ENCODE measurements around the gene PHACTR3. TPM values are rescaled to one million over a fixed set of nuclear protein-coding genes. Genes with fewer than 3 reads are reported as not detected.
A peak's percentile ranks its signal among the peaks of the same experiment; 100 is the strongest.

The PHACTR3 gene
- total RNA-seq, 1 experiment from 2014 or later: not detected

- Histone ChIP-seq H3K9ac (ENCODE audit: extremely low read depth, insufficient read length, low read length) (no peak overlapping the region), H2BK12ac (ENCODE audit: insufficient read length, low read depth, low read length) (no peak overlapping the region), H3K4ac (ENCODE audit: low read depth, low read length) (no peak overlapping the region), H3K56ac (ENCODE audit: insufficient read length, low read depth, low read length) (no peak overlapping the region), H4K8ac (replicated peaks; ENCODE audit: insufficient read length, low read depth, low read length) (no peak overlapping the region), H4K91ac (ENCODE audit: insufficient read length, low read depth, low read length) (no peak overlapping the region), H3K4me2 (ENCODE audit: insufficient read depth, insufficient read length, low read length) (no peak overlapping the region), H2AFZ (ENCODE audit: low read length) (no peak overlapping the region), H3K79me1 (ENCODE audit: insufficient read depth, low read depth, low read length, poor library complexity, severe bottlenecking) (no peaks in the 10 kb centered on the region), H3K14ac (ENCODE audit: insufficient read depth, low read length) (no peak overlapping the region), H3K27ac (ENCODE audit: insufficient read length, low read depth, low read length) (no peak overlapping the region), H3K18ac (ENCODE audit: insufficient read length, low read depth, low read length) (no peak overlapping the region), H2BK15ac (ENCODE audit: low read depth, low read length) (no peak overlapping the region), H3K9me3 (ENCODE audit: control insufficient read depth, low read depth, low read length) (no peaks in the 10 kb centered on the region), H2AK5ac (ENCODE audit: insufficient read length, low read length) (no peak overlapping the region), H3K4me1 (ENCODE audit: insufficient read depth, low read length) (no peaks in the 10 kb centered on the region), H2BK120ac (ENCODE audit: low read depth, low read length, poor library complexity, severe bottlenecking) (no peak overlapping the region), H3K27me3 (ENCODE audit: insufficient read depth, low read length) (no peaks in the 10 kb centered on the region; the same call in 1 of the 2 replicates), H2BK5ac (ENCODE audit: insufficient read length, low read length) (no peak overlapping the region), H3K79me2 (ENCODE audit: insufficient read depth, low read length) (no peaks in the 10 kb centered on the region), H3K23ac (ENCODE audit: insufficient read length, low read depth, low read length) (no peak overlapping the region), H4K5ac (ENCODE audit: insufficient read length, low read depth, low read length) (no peak overlapping the region), H2BK20ac (ENCODE audit: low read depth, low read length, poor library complexity, severe bottlenecking) (no peak overlapping the region), H4K20me1 (ENCODE audit: control insufficient read depth, insufficient read depth, insufficient read length) (no peaks in the 10 kb centered on the region), H3T11ph (ENCODE audit: low read length) (no peak overlapping the region), H3K23me2 (ENCODE audit: insufficient read length, low read depth, low read length, poor library complexity, severe bottlenecking) (no peaks in the 10 kb centered on the region)
- peaks cover 4 to 5% of the 10 kb centered on the region in 2 experiments for H3K4me1 Mint-ChIP-seq
- peak; percentile 7 for DNase-seq
- no peak overlapping the region for H3K27ac Mint-ChIP-seq
- no peak overlapping the region for H3K4me3 Mint-ChIP-seq
- no peak for TF ChIP-seq CTCF (conservative IDR thresholded peaks at IDR 0.05)
- WGBS (ENCODE audit: extremely low coverage, insufficient read length, low lambda C conversion rate): no CpG with 5 or more reads among the region's 8 CpGs
- H3K9me3 Mint-ChIP-seq: peaks cover 0 to 32% of the 10 kb centered on the region in 2 experiments; a peak in 2 of 5 replicates
- H3K27me3 Mint-ChIP-seq (ENCODE audit: low read depth): peaks cover 19% of the 10 kb centered on the region
- no peaks in the 10 kb centered on the region for H3K36me3 Mint-ChIP-seq (ENCODE audit: insufficient read depth in 1 of 3, low read depth in 3 of 3)
Observed at GRCh38 chr20:59814840-59815340, 210.6 kb downstream of the PHACTR3 start.

All from H9 (cell line).